H1 (cell line): Measurements from ENCODE around the gene CYP1A2. TPM values are rescaled to one million over a fixed set of nuclear protein-coding genes. Genes with fewer than 3 reads are reported as not detected.

Source experiments
- CTCF ChIA-PET: fragments of 300-600 bp; sonication (Branson Sonifier 250); formaldehyde crosslinking; loops from one replicate; lab custom pipeline; 2021; ENCODE audit not compliant: partially characterized antibody; lab: Charles Lee
- POLR2A ChIA-PET: fragments of 300-600 bp; sonication (Branson Sonifier 250); formaldehyde crosslinking; loops from one replicate; lab custom pipeline; 2021; ENCODE audit warnings: inconsistent platforms; ENCODE audit not compliant: partially characterized antibody; lab: Charles Lee
- DNase-seq, 2 experiments: peaks; one replicate each; pipeline versions ENCODE4 v3.0.0 to v3.0.0-alpha.2; 2010 to 2022; ENCODE audit warnings: low spot score in 2 of 2, low read depth in 1 of 2, mixed read lengths in 1 of 2
- FAIRE-seq: peaks from 2 replicates; lab custom pipeline; 2011; peaks lifted over from hg19 to GRCh38; lab: Jason Lieb, UNC
- H2AFZ ChIP-seq: 2 replicates; pipeline ENCODE4 v1.8.1; 2012; ENCODE audit warnings: low read length, inconsistent platforms
- H2AK5ac ChIP-seq: 2 replicates; pipeline ENCODE4 v1.6.1; 2013; ENCODE audit warnings: low read depth, low read length
- H2BK120ac ChIP-seq: replicated peaks from 2 replicates; pipeline ENCODE3; 2013; ENCODE audit warnings: low read depth, low read length, inconsistent platforms
- H2BK12ac ChIP-seq: 2 replicates; pipeline ENCODE4 v1.6.1; 2013; ENCODE audit warnings: low read depth, low read length
- H2BK15ac ChIP-seq: 2 replicates; pipeline ENCODE4 v1.6.1; 2013; ENCODE audit warnings: low read length
- H2BK20ac ChIP-seq: 2 replicates; pipeline ENCODE4 v1.6.1; 2013; ENCODE audit warnings: low read length
- H2BK5ac ChIP-seq: 2 replicates; pipeline ENCODE4 v1.6.1; 2013; ENCODE audit warnings: low read depth, low read length
- H3K14ac ChIP-seq: 2 replicates; pipeline ENCODE4 v1.6.1; 2013; ENCODE audit warnings: inconsistent platforms; ENCODE audit not compliant: insufficient read length
- H3K18ac ChIP-seq: 2 replicates; pipeline ENCODE4 v1.6.1; 2013; ENCODE audit warnings: low read length; ENCODE audit errors: extremely low read depth
- H3K23ac ChIP-seq: 2 replicates; pipeline ENCODE4 v1.6.1; 2013; ENCODE audit warnings: inconsistent platforms; ENCODE audit not compliant: insufficient read length
- H3K23me2 ChIP-seq: 2 replicates; pipeline ENCODE4 v1.6.1; 2013; ENCODE audit warnings: low read depth, low read length
- H3K27ac ChIP-seq: 2 replicates; pipeline ENCODE4 v1.6.1; 2011; ENCODE audit warnings: low read depth, low read length, inconsistent platforms
- H3K27me3 ChIP-seq, 4 experiments: replicated peaks in 1 of 4; 1 replicate in 1 of 4; 2 replicates in 3 of 4; pipeline versions ENCODE4 v1.6.1 to v1.8.1; 2011 to 2013; ENCODE audit warnings: low read length in 3 of 4, mild to moderate bottlenecking in 3 of 4, inconsistent platforms in 2 of 4, mixed read lengths in 2 of 4, moderate library complexity in 1 of 4; ENCODE audit not compliant: control insufficient read depth in 3 of 4, insufficient read depth in 3 of 4; ENCODE audit errors: extremely low read depth in 1 of 4
- H3K36me3 ChIP-seq, 4 experiments: 2 replicates each; pipeline versions ENCODE4 v1.6.1 to v1.8.1; 2011 to 2013; ENCODE audit warnings: mild to moderate bottlenecking in 4 of 4, low read length in 3 of 4, moderate library complexity in 2 of 4, control low read depth in 1 of 4, inconsistent platforms in 1 of 4; ENCODE audit not compliant: insufficient read depth in 4 of 4, control insufficient read depth in 2 of 4
- H3K4ac ChIP-seq: replicated peaks from 2 replicates; pipeline ENCODE3; 2013; ENCODE audit warnings: low read length, low read depth, mixed read lengths, inconsistent platforms; ENCODE audit not compliant: insufficient read length
- H3K4me1 ChIP-seq, 4 experiments: replicated peaks in 1 of 4; 1 replicate in 1 of 4; 2 replicates in 3 of 4; pipeline versions ENCODE4 v1.6.1 to v1.8.1; 2011 to 2013; ENCODE audit warnings: low read length in 3 of 4, inconsistent platforms in 2 of 4, mixed read lengths in 1 of 4; ENCODE audit not compliant: insufficient read depth in 4 of 4, control insufficient read depth in 3 of 4
- H3K4me2 ChIP-seq, 2 experiments: 2 replicates each; pipeline versions ENCODE4 v1.6.1 to v1.8.1; 2011 to 2013; ENCODE audit warnings: low read depth in 2 of 2, low read length in 2 of 2, control low read depth in 1 of 2, inconsistent platforms in 1 of 2, mild to moderate bottlenecking in 1 of 2; ENCODE audit not compliant: insufficient read depth in 1 of 2
- H3K4me3 ChIP-seq, 4 experiments: fragments of 200-600, 300-600 bp in 1 of 4; sonication (generic), shearing (Covaris generic), sonication (Bioruptor Twin) in 1 of 4; 2 replicates each; pipeline versions ENCODE4 v1.5.1 to v1.8.1; 2011 to 2016; ENCODE audit warnings: low read length in 4 of 4, low read depth in 3 of 4, control low read depth in 2 of 4, inconsistent platforms in 2 of 4, mild to moderate bottlenecking in 2 of 4, mixed read lengths in 1 of 4, moderate library complexity in 1 of 4; ENCODE audit not compliant: insufficient read depth in 2 of 4; ENCODE audit errors: extremely low read depth in 1 of 4
- H3K56ac ChIP-seq: replicated peaks from 2 replicates; pipeline ENCODE3; 2013; ENCODE audit warnings: low read depth, mild to moderate bottlenecking, mixed read lengths, low read length, inconsistent platforms; ENCODE audit not compliant: insufficient read length
- H3K79me1 ChIP-seq: 2 replicates; pipeline ENCODE4 v1.6.1; 2013; ENCODE audit warnings: low read depth, low read length, control low read depth
- H3K79me2 ChIP-seq, 2 experiments: 2 replicates each; pipeline versions ENCODE4 v1.6.1 to v1.8.1; 2012 to 2013; ENCODE audit warnings: low read length in 2 of 2, mild to moderate bottlenecking in 2 of 2, inconsistent platforms in 1 of 2; ENCODE audit not compliant: insufficient read depth in 2 of 2, control insufficient read depth in 1 of 2
- H3K9ac ChIP-seq, 4 experiments: replicated peaks in 1 of 4; 1 replicate in 1 of 4; 2 replicates in 3 of 4; pipeline versions ENCODE4 v1.6.1 to v1.8.1; 2011 to 2013; ENCODE audit warnings: low read depth in 3 of 4, low read length in 3 of 4, control low read depth in 2 of 4, mild to moderate bottlenecking in 2 of 4, moderate library complexity in 2 of 4, inconsistent platforms in 1 of 4; ENCODE audit errors: extremely low read depth in 1 of 4
- H3K9me3 ChIP-seq, 2 experiments: 2 replicates each; pipeline versions ENCODE4 v1.6.1 to v1.8.1; 2012 to 2013; ENCODE audit warnings: mild to moderate bottlenecking in 2 of 2, moderate library complexity in 2 of 2, control low read depth in 1 of 2, inconsistent platforms in 1 of 2, low read depth in 1 of 2, low read length in 1 of 2, mixed read lengths in 1 of 2; ENCODE audit not compliant: insufficient read depth in 2 of 2
- H4K20me1 ChIP-seq, 2 experiments: replicated peaks in 1 of 2; 2 replicates each; pipeline versions ENCODE3 to v1.8.1; 2011 to 2013; ENCODE audit warnings: inconsistent platforms in 2 of 2, low read length in 2 of 2, mild to moderate bottlenecking in 1 of 2; ENCODE audit not compliant: insufficient read depth in 2 of 2, control insufficient read depth in 1 of 2
- H4K5ac ChIP-seq: 2 replicates; pipeline ENCODE4 v1.6.1; 2013; ENCODE audit warnings: low read length, low read depth, mixed read lengths, inconsistent platforms; ENCODE audit not compliant: insufficient read length
- H4K8ac ChIP-seq: 2 replicates; pipeline ENCODE4 v1.8.0; 2013; ENCODE audit warnings: mild to moderate bottlenecking, moderate library complexity, low read length, inconsistent platforms; ENCODE audit not compliant: insufficient read depth; ENCODE audit errors: extremely low read depth
- H4K91ac ChIP-seq: replicated peaks from 2 replicates; pipeline ENCODE3; 2013; ENCODE audit warnings: low read length, mixed read lengths, inconsistent platforms; ENCODE audit not compliant: insufficient read length
- BRCA1 ChIP-seq: IDR thresholded peaks from 2 replicates; pipeline ENCODE4 v1.6.1; 2012; ENCODE audit warnings: low read depth, low read length, improper control_type of control experiment
- HDAC6 ChIP-seq: IDR thresholded peaks from one replicate; pipeline ENCODE4 v1.7.1; 2012; ENCODE audit warnings: low read depth, mild to moderate bottlenecking, inconsistent platforms, low read length, moderate library complexity
- RAD21 ChIP-seq, 2 experiments: IDR thresholded peaks in 1 of 2; conservative IDR thresholded peaks in 1 of 2; 2 replicates each; pipeline ENCODE4 v1.6.1; 2011; ENCODE audit warnings: low read depth in 2 of 2, low read length in 2 of 2, improper control_type of control experiment in 1 of 2, inconsistent platforms in 1 of 2, mild to moderate bottlenecking in 1 of 2, moderate library complexity in 1 of 2
- RNF2 ChIP-seq: fragments of 200-900, 300-1000 bp; sonication (generic); IDR thresholded peaks from 2 replicates; pipeline ENCODE4 v1.7.1; 2016; ENCODE audit warnings: borderline replicate concordance, low read depth, mild to moderate bottlenecking, antibody characterized with exemption, low read length; ENCODE audit not compliant: poor library complexity, severe bottlenecking; ENCODE audit errors: missing control alignments
- TAF1 ChIP-seq: IDR thresholded peaks from 2 replicates; pipeline ENCODE4 v1.6.1; 2011; ENCODE audit warnings: mild to moderate bottlenecking, low read depth, low read length
- WGBS, 2 experiments: shearing (Covaris generic) in 1 of 2; methylation state at CpG; one replicate each; pipeline versions ENCODE4 v1.1.6 to v1.1.7; 2013 to 2015; ENCODE audit warnings: low lambda C conversion rate in 2 of 2, mixed read lengths in 2 of 2, inconsistent platforms in 1 of 2, low coverage in 1 of 2, missing lambda C conversion rate in 1 of 2; ENCODE audit not compliant: insufficient replicate concordance in 2 of 2, insufficient coverage in 1 of 2, insufficient read length in 1 of 2; ENCODE audit errors: extremely low coverage in 1 of 2, missing lambda C conversion rate in 1 of 2; 5-methylcytosine and 5-hydroxymethylcytosine counted together
- polyA plus RNA-seq, 7 experiments: library from polyadenylated mRNA; depleted of rRNA in 3 of 7; stranded (reverse) in 5 of 7; unstranded in 2 of 7; fragments of >200 nt in 5 of 7; fragments of 200-250 nt in 2 of 7; gene quantifications; 1 replicate in 5 of 7; 2 replicates in 1 of 7; 4 replicates in 1 of 7; pipeline versions ENCODE4 v1.2.1 to v1.2.3, GENCODE V29; 2011 to 2013; ENCODE audit warnings: missing spikeins in 2 of 7, mixed read lengths in 2 of 7
- total RNA-seq: library from RNA; stranded (reverse); fragmentation: NEBNext Ultra II Directional; extraction: Animal tissue kit (Norgen Biotek cat#: 25700); gene quantifications from 2 replicates; pipeline ENCODE4 v1.2.1, GENCODE V29; 2021
- TF ChIP-seq, protein P1 (sequence below): IDR thresholded peaks from 2 replicates; pipeline ENCODE4 v1.6.1; 2011; ENCODE audit warnings: low read length, improper control_type of control experiment

Gene CYP1A2
- total and polyA plus RNA-seq, 2 of the 8 experiments (the other 6 are each of a cell fraction or from before 2014, with no cell fraction given), result not detected

DNA sequence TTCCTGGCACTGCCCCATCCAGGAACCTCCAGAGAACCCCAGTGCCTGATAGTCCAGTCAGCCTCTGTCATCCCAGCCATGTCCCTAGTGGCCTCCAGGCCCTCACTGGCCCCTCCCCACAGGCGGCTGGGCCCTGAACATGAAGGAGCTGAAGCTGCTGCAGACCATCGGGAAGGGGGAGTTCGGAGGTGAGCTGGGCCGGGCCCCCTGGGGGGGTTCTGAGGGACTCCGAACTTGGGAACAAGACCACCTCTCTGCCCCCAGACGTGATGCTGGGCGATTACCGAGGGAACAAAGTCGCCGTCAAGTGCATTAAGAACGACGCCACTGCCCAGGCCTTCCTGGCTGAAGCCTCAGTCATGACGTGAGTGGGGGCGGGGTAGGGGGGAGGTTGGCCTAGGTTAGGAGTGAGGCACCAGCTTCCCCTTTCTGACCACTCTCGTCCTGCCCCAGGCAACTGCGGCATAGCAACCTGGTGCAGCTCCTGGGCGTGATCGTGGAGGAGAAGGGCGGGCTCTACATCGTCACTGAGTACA lies 52.0 kb downstream of the CYP1A2 start:
- H3K9ac ChIP-seq, result no peak overlapping the region
- no peak overlapping the region for H2BK120ac ChIP-seq
- peaks cover 2 to 14% of the 10 kb centered on the region in 2 experiments for H4K20me1 ChIP-seq
- POLR2A ChIA-PET, result interaction anchor here (0.6 to 3.6 kb wide), 5 partner anchors 8 to 40 kb away, joined by 3 to 20 read pairs (median 4); no protein-coding TSS in a partner anchor
- H3K9me3 ChIP-seq, result no peaks in the 10 kb centered on the region
- no peak overlapping the region for H2BK20ac ChIP-seq
- H3K4me3 ChIP-seq, result no peak overlapping the region
- H4K5ac ChIP-seq, result no peak overlapping the region
- no peak overlapping the region for H3K23ac ChIP-seq
- H2BK15ac ChIP-seq, result no peak overlapping the region
- H3K14ac ChIP-seq, result no peak overlapping the region
- no peak overlapping the region for H2AK5ac ChIP-seq
- H3K79me2 ChIP-seq, result no peaks in the 10 kb centered on the region
- FAIRE-seq (no peak), DNase-seq (no peak)
- H3K27me3 ChIP-seq, result no peaks in the 10 kb centered on the region
- no peak overlapping the region for H3K27ac ChIP-seq
- no peak overlapping the region for H4K91ac ChIP-seq
- no peak overlapping the region for H3K18ac ChIP-seq
- H3K36me3 ChIP-seq, result peaks cover 0 to 14% (median 0%) of the 10 kb centered on the region in 4 experiments; a peak in 1 of 8 replicates
- no peak overlapping the region for H3K56ac ChIP-seq
- H4K8ac ChIP-seq, result no peak overlapping the region
- peaks cover 0 to 5% (median 2%) of the 10 kb centered on the region in 4 experiments; a peak in 3 of 7 replicates for H3K4me1 ChIP-seq
- H3K23me2 ChIP-seq, result no peaks in the 10 kb centered on the region
- WGBS, 2 experiments, result 86% methylated on average over 10 of the region's 20 CpGs; no CpG with 5 or more reads in 1 of the 2 experiments
- H2AFZ ChIP-seq, result no peak overlapping the region
- no peak overlapping the region for H2BK5ac ChIP-seq
- no peak overlapping the region for H2BK12ac ChIP-seq
- H3K4me2 ChIP-seq, result no peak overlapping the region
- H3K4ac ChIP-seq, result no peak overlapping the region
- 0 out of 2 replicates have a peak, but pooled peaks cover 2% of the 10 kb centered on the region for H3K79me1 ChIP-seq
- CTCF ChIA-PET, result interaction anchor here (0.6 to 53.7 kb wide), 23 partner anchors 8 to 1948 kb away, joined by 3 to 1439 read pairs (median 7); partner anchors contain the start of genes CLK3, CPLX3, CSK and CYP1A2
- no peak for TF ChIP-seq BRCA1
- no peak for TF ChIP-seq HDAC6
- no peak for TF ChIP-seq RNF2
- TF ChIP-seq TAF1, result no peak
- TF ChIP-seq, protein P1, sequence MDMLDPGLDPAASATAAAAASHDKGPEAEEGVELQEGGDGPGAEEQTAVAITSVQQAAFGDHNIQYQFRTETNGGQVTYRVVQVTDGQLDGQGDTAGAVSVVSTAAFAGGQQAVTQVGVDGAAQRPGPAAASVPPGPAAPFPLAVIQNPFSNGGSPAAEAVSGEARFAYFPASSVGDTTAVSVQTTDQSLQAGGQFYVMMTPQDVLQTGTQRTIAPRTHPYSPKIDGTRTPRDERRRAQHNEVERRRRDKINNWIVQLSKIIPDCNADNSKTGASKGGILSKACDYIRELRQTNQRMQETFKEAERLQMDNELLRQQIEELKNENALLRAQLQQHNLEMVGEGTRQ, result no peak
- no peak for TF ChIP-seq RAD21 (IDR thresholded peaks at IDR 0.05 in 1 of 2, conservative IDR thresholded peaks at IDR 0.05 in 1 of 2; ENCODE audit: low read depth in 2 of 2, low read length in 2 of 2)
